GM12874 (cell line): Measurements from ENCODE around the gene HYAL1.

Source experiments
- TF ChIP-seq, protein P1 (sequence below): IDR thresholded peaks from 2 replicates; pipeline ENCODE4 v1.5.1; 2011; ENCODE audit warnings: low read depth, mild to moderate bottlenecking, control low read depth, low read length, moderate library complexity; ENCODE audit not compliant: insufficient read depth

The HYAL1 gene

DNA sequence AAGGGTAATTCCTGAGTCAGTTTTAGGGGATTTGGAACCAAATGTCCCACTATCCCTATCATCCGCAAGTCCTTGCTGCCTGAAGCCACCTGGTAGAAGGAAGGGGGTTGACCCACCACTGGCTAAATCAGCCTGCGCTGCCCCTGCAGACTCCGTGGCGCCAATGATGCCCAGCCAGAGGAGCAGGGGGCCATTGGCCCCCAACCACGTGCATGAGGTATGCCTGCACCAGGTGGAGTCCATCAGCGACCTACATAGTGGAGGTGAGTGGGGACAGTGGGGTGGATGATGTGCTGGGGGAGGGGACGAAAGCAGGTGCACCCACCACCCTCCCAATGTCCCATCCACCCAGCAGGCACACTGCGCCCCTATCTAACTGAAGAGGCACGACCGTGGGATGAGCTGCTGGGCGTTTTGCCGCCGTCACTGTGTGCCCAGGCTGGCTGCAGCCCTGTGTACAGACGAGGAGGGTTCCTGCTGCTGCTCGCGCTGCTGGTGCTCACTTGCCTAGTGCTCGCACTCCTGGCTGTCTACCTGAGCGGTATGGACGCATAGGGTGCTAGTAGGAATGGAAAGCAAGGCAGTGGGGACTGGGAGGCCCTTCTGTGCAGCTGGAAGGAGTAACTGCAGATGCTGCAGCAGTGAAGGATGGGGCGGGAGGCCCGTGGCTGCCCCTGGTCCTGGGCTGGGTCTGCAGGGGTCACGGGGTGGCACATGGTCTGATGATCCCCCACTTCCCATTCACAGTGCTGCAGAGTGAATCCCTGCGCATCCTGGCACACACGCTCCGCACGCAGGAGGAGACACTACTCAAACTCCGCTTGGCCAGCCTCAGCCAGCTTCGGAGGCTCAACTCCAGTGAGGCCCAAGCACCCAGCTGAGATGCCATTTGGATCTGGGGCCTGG, 16.8 kb downstream of the HYAL1 start:
- TF ChIP-seq, protein P1, sequence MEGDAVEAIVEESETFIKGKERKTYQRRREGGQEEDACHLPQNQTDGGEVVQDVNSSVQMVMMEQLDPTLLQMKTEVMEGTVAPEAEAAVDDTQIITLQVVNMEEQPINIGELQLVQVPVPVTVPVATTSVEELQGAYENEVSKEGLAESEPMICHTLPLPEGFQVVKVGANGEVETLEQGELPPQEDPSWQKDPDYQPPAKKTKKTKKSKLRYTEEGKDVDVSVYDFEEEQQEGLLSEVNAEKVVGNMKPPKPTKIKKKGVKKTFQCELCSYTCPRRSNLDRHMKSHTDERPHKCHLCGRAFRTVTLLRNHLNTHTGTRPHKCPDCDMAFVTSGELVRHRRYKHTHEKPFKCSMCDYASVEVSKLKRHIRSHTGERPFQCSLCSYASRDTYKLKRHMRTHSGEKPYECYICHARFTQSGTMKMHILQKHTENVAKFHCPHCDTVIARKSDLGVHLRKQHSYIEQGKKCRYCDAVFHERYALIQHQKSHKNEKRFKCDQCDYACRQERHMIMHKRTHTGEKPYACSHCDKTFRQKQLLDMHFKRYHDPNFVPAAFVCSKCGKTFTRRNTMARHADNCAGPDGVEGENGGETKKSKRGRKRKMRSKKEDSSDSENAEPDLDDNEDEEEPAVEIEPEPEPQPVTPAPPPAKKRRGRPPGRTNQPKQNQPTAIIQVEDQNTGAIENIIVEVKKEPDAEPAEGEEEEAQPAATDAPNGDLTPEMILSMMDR = no peak

GRCh38 chr3:50279255-50280016, 23.9 kb downstream of the HYAL1 start:
- TF ChIP-seq, protein P1 = no peak

GRCh38 chr3:50278880-50279224, 24.5 kb downstream of the HYAL1 start, which contains the start of gene LSMEM2:
LSMEM2 (plus strand) TSS chr3:50279087; CDS start chr3:50279114, 27 bp downstream.
- TF ChIP-seq, protein P1 = no peak

GRCh38 chr3:50278123-50278879, 25.1 kb downstream of the HYAL1 start:
- TF ChIP-seq, protein P1 = no peak

DNA sequence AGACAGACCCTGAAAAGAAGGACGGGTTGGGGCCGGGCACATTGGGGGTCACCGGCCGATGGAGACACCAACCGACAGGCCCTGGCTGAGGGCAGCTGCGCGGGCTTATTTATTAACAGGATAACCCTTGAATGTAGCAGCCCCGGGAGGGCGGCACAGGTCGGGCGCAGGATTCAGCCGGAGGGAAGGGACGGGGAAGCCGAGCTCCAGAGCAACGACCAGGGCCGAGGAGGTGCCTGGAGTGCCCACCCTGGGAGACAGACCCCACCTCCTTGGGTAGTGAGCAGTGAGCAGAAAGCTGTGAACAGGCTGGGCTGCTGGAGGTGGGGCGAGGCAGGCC, 26.6 kb downstream of the HYAL1 start:
- TF ChIP-seq, protein P1 = no peak

- TF ChIP-seq, protein P1 = no peak
Measured at GRCh38 chr3:50275996-50276761, 27.2 kb downstream of the HYAL1 start.
